Peyer's patch (tissue), 4 donors: ENCODE data around the gene C16orf90.

Source experiments
- CTCF ChIP-seq, 6 experiments: fragments of 450-650 bp in 4 of 6; fragments of 200-600 bp in 2 of 6; sonication (generic) in 1 of 6; IDR thresholded peaks; one replicate each; pipeline ENCODE4 v1.5.1; 2017 to 2019; ENCODE audit warnings: antibody characterized with exemption in 6 of 6, mild to moderate bottlenecking in 3 of 6, moderate library complexity in 1 of 6
- POLR2A ChIP-seq, 2 donors: fragments of 450-650 bp; IDR thresholded peaks; one replicate each; pipeline ENCODE4 v1.5.1; 2017; ENCODE audit warnings: antibody characterized with exemption in 2 of 2, mild to moderate bottlenecking in 2 of 2, moderate library complexity in 2 of 2

DNA sequence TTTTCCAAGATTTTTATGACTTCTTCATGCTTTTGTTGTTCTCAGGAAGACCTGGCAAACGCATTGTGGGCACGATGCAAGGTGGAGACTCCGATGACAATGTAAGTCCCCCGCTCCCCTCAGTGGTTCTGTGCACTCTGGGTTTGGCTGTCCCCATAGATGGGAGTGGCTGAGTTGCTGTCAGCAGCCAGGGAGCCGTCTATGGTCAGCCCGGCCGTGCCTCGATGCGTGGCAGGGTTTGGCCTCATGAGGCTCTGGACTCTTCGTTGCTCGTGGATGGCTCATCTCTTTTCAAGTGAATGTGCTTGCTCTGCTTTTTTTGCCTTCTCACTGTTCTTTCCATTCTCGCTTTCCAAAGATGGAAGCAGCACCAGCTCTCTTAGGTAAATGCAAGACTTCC is 37.5 kb upstream of the C16orf90 start:
- no peak for TF ChIP-seq POLR2A (IDR thresholded peaks at IDR 0.05)
- no peak for TF ChIP-seq CTCF (IDR thresholded peaks at IDR 0.05)
